ENCODE results near the gene KLHL5.
"Not testable (repeated sequence)": the region's sequence is repeated elsewhere in the genome, so short reads cannot be mapped to it uniquely, and the experiment has no call there.

Gene KLHL5

GRCh38 chr4:39062094-39062769, at the start of gene KLHL5:
Gene KLHL5 (plus strand): TSS chr4:39062232. CDS start chr4:39062653, 421 bp downstream.
- DNase-seq, result no peak

GRCh38 chr4:39014028-39014427, 48.0 kb upstream of the KLHL5 start:
- no peak for DNase-seq

GRCh38 chr4:39020130-39020529, 41.9 kb upstream of the KLHL5 start:
- DNase-seq, result no peak

- DNase-seq, result no peak
Measured at GRCh38 chr4:39021631-39022030, 40.4 kb upstream of the KLHL5 start.

GRCh38 chr4:39022241-39022640, 39.8 kb upstream of the KLHL5 start:
- no peak for DNase-seq

- DNase-seq, result no peak
Measured at GRCh38 chr4:39023059-39023458, 39.0 kb upstream of the KLHL5 start.

- no peak for DNase-seq
Measured at GRCh38 chr4:39024311-39024865, 37.6 kb upstream of the KLHL5 start.

GRCh38 chr4:39025552-39026085, 36.4 kb upstream of the KLHL5 start:
- no peak for DNase-seq

- no peak for DNase-seq
Measured at GRCh38 chr4:39026096-39026495, 35.9 kb upstream of the KLHL5 start.

- DNase-seq, result no peak
Measured at GRCh38 chr4:39029752-39030694, 32.0 kb upstream of the KLHL5 start.

GRCh38 chr4:39030725-39031124, 31.3 kb upstream of the KLHL5 start:
- peak; percentile 17 for DNase-seq

- not testable (repeated sequence) for DNase-seq
Measured at GRCh38 chr4:39031590-39032020, 30.4 kb upstream of the KLHL5 start.

GRCh38 chr4:39032218-39033085, 29.6 kb upstream of the KLHL5 start, which contains the start of gene TMEM156:
Gene TMEM156 (minus strand): TSS chr4:39032409. CDS start chr4:39032313, 96 bp downstream.
- peak; percentile 64 for DNase-seq

GRCh38 chr4:39036172-39036571, 25.9 kb upstream of the KLHL5 start:
- no peak for DNase-seq

- DNase-seq, result peak; percentile 20
Measured at GRCh38 chr4:39037491-39037825, 24.6 kb upstream of the KLHL5 start.

GRCh38 chr4:39037941-39038340, 24.1 kb upstream of the KLHL5 start:
- no peak for DNase-seq

GRCh38 chr4:39039108-39039507, 22.9 kb upstream of the KLHL5 start:
- DNase-seq, result no peak

GRCh38 chr4:39042366-39042765, 19.7 kb upstream of the KLHL5 start:
- no peak for DNase-seq

- DNase-seq, result peak; percentile 28
Measured at GRCh38 chr4:39043058-39043860, 18.8 kb upstream of the KLHL5 start.

GRCh38 chr4:39043861-39044363, 18.1 kb upstream of the KLHL5 start:
- no peak for DNase-seq

GRCh38 chr4:39044364-39044955, 17.6 kb upstream of the KLHL5 start:
- peak; percentile 72 for DNase-seq

All from HCEC 1CT (cell line).